GM12864 (cell line): ENCODE data around the gene SMIM36.
"Not testable (repeated sequence)": the region's sequence is repeated elsewhere in the genome, so short reads cannot be mapped to it uniquely, and the experiment has no call there.

Source experiments
- DNase-seq: peaks from one replicate; pipeline ENCODE4 v3.0.0-alpha.2; 2011; ENCODE audit warnings: low read depth
- H3K4me3 ChIP-seq: 2 replicates; pipeline ENCODE4 v1.5.1; 2011; ENCODE audit warnings: mild to moderate bottlenecking, low read depth, low read length, control low read depth
- TF ChIP-seq, protein P1 (sequence below): IDR thresholded peaks from 2 replicates; pipeline ENCODE4 v1.5.1; 2011; ENCODE audit warnings: low read depth, mild to moderate bottlenecking, moderate library complexity, low read length, control low read depth, inconsistent platforms; ENCODE audit errors: missing control alignments

Gene SMIM36

DNA sequence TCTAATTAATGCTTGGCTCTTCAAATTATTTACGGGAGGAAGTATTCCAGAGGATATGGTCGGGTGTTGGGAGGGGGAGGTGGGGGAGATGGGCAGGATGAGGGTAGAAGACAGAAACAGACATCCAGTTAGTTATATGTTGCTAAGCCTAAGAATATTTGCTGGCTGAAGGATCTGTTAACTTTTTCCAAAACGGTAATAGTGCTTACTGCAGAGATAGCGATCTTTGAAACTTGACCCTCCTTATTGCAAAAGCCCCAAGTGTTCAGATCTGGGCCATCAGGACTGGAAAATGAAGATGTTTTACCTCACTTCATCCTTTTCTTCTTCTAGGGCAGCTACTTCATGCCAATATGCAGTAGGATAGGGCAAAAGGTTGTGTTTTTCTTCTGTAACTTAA, 62.6 kb downstream of the SMIM36 start:
- no peak for DNase-seq
- TF ChIP-seq, protein P1, sequence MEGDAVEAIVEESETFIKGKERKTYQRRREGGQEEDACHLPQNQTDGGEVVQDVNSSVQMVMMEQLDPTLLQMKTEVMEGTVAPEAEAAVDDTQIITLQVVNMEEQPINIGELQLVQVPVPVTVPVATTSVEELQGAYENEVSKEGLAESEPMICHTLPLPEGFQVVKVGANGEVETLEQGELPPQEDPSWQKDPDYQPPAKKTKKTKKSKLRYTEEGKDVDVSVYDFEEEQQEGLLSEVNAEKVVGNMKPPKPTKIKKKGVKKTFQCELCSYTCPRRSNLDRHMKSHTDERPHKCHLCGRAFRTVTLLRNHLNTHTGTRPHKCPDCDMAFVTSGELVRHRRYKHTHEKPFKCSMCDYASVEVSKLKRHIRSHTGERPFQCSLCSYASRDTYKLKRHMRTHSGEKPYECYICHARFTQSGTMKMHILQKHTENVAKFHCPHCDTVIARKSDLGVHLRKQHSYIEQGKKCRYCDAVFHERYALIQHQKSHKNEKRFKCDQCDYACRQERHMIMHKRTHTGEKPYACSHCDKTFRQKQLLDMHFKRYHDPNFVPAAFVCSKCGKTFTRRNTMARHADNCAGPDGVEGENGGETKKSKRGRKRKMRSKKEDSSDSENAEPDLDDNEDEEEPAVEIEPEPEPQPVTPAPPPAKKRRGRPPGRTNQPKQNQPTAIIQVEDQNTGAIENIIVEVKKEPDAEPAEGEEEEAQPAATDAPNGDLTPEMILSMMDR: no peak
- no peak overlapping the region for H3K4me3 ChIP-seq

DNA sequence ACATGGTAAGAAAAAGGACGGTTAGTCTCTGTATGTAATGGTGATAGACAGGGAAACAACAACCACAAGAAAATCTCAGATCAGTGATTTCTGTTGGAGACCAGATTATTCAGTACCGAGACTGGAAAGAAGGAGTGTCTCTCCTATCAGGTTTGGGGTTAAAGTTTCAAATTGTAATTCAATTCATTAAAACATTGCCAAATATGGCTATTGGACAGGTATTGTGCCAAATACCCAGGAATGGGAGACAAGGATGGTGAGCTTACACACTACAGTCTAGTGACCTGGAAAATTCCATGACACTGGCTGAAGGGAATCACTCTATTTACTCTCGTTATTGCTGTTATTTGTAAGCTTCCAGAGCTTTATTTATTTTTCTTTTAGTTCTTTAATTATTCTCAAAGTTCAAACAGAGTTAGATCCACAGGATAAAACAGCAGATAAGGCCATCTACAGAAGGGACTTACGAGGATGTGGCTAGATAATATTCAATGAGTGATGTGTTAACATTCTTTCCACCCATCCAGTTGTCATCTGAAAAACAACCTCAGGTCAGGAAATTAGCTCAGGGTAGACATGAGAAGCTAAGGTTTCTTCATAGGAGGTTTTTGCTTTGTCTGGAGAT, 64.6 kb downstream of the SMIM36 start:
- no peak for DNase-seq
- TF ChIP-seq, protein P1: no peak
- H3K4me3 ChIP-seq: no peak overlapping the region

DNA sequence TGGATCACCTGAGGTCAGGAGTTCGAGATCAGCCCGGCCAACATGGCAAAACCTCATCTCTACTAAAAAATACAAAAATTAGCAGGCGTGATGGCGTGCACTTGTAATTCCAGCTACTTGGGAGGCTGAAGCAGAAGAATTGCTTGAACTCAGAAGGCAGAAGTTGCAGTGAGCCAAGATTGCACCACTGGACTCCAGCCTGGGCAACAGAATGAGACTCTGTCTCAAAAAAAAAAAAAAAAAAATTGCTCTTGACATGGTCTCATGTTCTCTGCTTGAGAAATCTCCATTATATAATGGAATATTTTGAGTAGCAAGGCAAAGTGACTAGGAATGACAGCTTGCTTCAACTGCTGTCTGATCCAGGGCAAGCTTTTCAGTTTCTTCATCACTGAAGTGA, 65.2 kb downstream of the SMIM36 start:
- DNase-seq, H3K4me3 ChIP-seq: not testable (repeated sequence)

DNA sequence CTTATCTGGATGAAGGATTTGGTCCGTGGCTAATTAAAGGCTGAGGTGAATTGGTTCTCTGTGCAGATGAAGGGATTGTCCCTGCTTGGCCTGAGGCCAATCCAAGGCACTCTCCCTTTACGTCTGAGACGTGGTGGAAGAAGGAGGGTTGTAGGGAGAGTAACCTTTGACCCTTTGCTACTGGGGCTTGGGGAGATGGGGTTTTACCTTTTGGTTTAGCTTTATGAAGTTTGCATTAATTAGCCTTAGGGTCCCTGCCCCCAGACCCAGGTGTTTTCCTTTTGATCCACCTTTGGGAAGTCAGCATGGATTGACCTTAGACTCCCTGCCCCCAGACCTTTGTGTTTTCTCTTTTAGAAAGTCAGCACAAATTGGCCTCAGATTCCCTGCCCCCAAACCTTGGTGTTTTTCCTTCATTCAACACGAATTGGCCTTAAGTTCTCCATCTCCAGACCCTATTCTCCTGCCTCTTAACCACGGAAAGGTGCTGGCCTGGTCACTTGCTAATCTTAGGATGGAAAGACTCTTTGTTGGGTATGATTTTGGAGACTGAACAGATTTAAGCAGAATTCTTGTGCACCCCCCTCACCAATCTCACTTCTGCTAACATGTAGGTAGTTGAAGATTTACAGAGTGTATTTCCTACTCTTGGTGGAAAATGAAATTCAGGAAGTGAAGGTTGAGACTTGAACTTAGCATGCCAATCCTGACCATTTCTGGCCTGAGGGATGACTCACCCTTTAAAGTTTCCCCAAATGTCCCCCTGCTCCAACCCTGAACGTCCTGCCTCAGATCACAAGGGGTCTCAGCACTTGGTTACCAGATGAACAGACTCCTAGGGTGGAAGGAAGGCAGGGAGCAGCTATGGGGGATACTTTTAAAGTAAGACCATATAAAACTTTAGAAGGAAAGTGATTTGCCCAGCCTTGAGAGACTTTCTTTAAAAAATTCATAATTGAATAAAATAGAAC, 66.5 kb downstream of the SMIM36 start:
- H3K4me3 ChIP-seq: no peak overlapping the region
- DNase-seq: no peak
- TF ChIP-seq, protein P1: no peak

DNA sequence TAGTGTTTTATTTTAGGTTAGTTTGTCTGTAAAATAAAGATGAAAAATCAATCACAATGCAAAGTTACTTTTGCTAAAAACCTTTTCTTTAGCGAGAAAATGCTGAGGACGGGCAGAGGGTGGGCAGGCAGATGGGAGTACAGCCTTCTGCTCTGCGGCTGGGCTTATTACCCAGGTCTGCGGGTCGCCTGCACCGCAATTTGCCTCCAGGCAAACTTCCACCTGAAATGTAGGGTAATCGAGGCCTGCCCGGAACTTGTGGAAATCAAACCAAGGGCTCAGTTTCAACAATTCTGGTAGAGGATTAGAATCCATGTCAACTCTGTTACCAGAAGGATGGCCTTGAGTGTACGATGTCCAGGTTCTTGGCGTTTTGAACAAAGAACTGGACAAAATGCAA, 67.3 kb downstream of the SMIM36 start:
- TF ChIP-seq, protein P1: no peak
- H3K4me3 ChIP-seq: no peak overlapping the region
- no peak for DNase-seq

DNA sequence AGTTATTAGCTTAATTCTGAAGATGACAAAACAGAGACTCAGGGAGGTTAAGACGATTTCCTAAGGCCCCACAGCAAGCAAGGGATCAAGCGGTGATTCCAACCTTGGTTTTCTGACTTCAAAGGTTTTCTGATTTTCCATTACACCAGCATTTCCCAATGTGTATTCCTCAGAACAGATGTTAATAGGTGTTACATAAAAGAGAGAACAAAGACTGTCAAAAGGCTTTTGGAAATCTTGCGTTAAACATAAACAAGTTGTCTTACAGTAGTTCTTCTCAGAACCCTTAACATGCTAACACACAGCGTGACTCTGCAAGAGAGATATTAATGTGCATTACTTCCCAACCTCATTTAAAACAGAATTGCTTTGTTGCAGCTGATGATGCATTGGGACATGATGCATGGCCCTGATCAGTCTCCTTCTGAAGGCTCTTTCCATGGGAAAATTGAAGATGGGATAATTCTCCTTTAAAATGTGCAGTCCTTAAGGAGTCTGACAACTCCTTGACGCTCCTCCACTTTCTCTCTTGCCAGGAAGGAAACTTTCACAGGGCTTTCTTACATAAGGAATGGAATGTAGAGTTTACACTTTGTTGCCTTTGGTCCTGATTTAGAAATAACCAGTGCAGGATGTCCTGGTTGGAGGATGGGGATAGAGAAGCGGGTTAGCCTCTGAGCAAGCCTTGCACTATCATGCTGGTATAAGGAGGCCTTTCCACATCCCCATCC, 68.1 kb downstream of the SMIM36 start:
- H3K4me3 ChIP-seq: no peak overlapping the region
- DNase-seq: no peak
- TF ChIP-seq, protein P1: no peak

DNA sequence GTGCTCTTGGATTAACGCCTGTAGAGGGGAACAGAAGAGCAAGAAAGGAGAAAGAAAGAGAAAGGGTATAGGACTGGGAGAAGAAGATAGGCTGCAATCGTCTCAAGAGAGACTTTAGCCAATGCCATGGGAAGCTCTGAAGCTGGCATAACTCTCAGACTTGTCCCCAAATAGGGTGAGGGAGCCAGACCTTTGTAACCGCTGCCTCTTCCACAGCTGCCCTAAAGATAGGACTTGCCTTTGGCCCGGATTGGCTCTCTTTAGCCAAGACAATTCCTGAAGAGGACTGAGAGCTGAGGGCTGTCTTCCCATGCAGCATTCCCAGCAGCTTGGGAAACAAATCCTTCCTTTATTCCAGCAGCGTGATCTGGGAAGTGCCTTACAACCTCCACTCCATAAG, 68.8 kb downstream of the SMIM36 start:
- TF ChIP-seq, protein P1: no peak
- no peak for DNase-seq
- H3K4me3 ChIP-seq: no peak overlapping the region
